NCI-H128 (cell line): ENCODE measurements around the gene TSPEAR.
"Not testable (repeated sequence)": the region's sequence is repeated elsewhere in the genome, so short reads cannot be mapped to it uniquely, and the experiment has no call there.

Experiments
- DNase-seq: peaks from one replicate; lab custom pipeline; 2025; ENCODE audit not compliant: unreplicated experiment; lab: John Stamatoyannopoulos, UW

TSPEAR gene

GRCh38 chr21:44636209-44637017 lies 75.0 kb downstream of the TSPEAR start:
- DNase-seq, result no peak

- no peak for DNase-seq
Observed at GRCh38 chr21:44632067-44632466, 79.3 kb downstream of the TSPEAR start.

GRCh38 chr21:44630440-44630839 lies 80.9 kb downstream of the TSPEAR start:
- DNase-seq, result no peak

- no peak for DNase-seq
Observed at GRCh38 chr21:44628707-44629391, 82.5 kb downstream of the TSPEAR start.

GRCh38 chr21:44627831-44628233 lies 83.5 kb downstream of the TSPEAR start:
- not testable (repeated sequence) for DNase-seq

- not testable (repeated sequence) for DNase-seq
Observed at GRCh38 chr21:44627181-44627822, 84.1 kb downstream of the TSPEAR start.

- no peak for DNase-seq
Observed at GRCh38 chr21:44626673-44627143, 84.7 kb downstream of the TSPEAR start, which contains the start of gene KRTAP10-9. Gene KRTAP10-9 (plus strand): TSS chr21:44627093. CDS start chr21:44627172, 79 bp downstream.

GRCh38 chr21:44626262-44626661 lies 85.1 kb downstream of the TSPEAR start:
- DNase-seq, result no peak

GRCh38 chr21:44625756-44626155 lies 85.6 kb downstream of the TSPEAR start:
- no peak for DNase-seq

- DNase-seq, result no peak
Observed at GRCh38 chr21:44623575-44623974, 87.8 kb downstream of the TSPEAR start.

GRCh38 chr21:44619886-44620285 lies 91.5 kb downstream of the TSPEAR start:
- no peak for DNase-seq

GRCh38 chr21:44618909-44619308 lies 92.5 kb downstream of the TSPEAR start:
- no peak for DNase-seq

- no peak for DNase-seq
Observed at GRCh38 chr21:44618504-44618903, 92.9 kb downstream of the TSPEAR start.

- no peak for DNase-seq
Observed at GRCh38 chr21:44617071-44617501, 94.3 kb downstream of the TSPEAR start.

- no peak for DNase-seq
Observed at GRCh38 chr21:44616591-44616926, 94.8 kb downstream of the TSPEAR start.

- no peak for DNase-seq
Observed at GRCh38 chr21:44615911-44616590, 95.3 kb downstream of the TSPEAR start.

- DNase-seq, result no peak
Observed at GRCh38 chr21:44615466-44615865, 95.9 kb downstream of the TSPEAR start.

- no peak for DNase-seq
Observed at GRCh38 chr21:44614961-44615391, 96.4 kb downstream of the TSPEAR start.

GRCh38 chr21:44614161-44614631 lies 97.2 kb downstream of the TSPEAR start:
- no peak for DNase-seq

GRCh38 chr21:44613386-44614155 lies 97.8 kb downstream of the TSPEAR start:
- no peak for DNase-seq
